IgD-negative memory B cell (primary cell): Measurements from ENCODE around the gene THNSL1. TPM values are rescaled to one million over a fixed set of nuclear protein-coding genes. Genes with fewer than 3 reads are reported as not detected.
A peak's percentile ranks its signal among the peaks of the same experiment; 100 is the strongest.

Source experiments
- H3K27ac Mint-ChIP-seq, 3 donors: one replicate each; pipeline ENCODE4 v1.8.0; 2020 to 2022; ENCODE audit warnings: mild to moderate bottlenecking in 3 of 3, mixed read lengths in 3 of 3, moderate library complexity in 1 of 3
- H3K27me3 Mint-ChIP-seq: one replicate; pipeline ENCODE4 v1.8.0; 2021; ENCODE audit warnings: mixed read lengths
- H3K36me3 Mint-ChIP-seq: one replicate; pipeline ENCODE4 v1.8.0; 2020; ENCODE audit warnings: mild to moderate bottlenecking, mixed read lengths
- H3K4me1 Mint-ChIP-seq, 3 donors: one replicate each; pipeline ENCODE4 v1.8.0; 2020 to 2022; ENCODE audit warnings: mixed read lengths in 3 of 3, mild to moderate bottlenecking in 1 of 3
- H3K4me3 Mint-ChIP-seq, 4 donors: one replicate each; pipeline ENCODE4 v1.8.0; 2020 to 2022; ENCODE audit warnings: mild to moderate bottlenecking in 4 of 4, mixed read lengths in 4 of 4, moderate library complexity in 3 of 4
- H3K9me3 Mint-ChIP-seq, 3 donors: one replicate each; pipeline ENCODE4 v1.8.0; 2020 to 2021; ENCODE audit warnings: mixed read lengths in 3 of 3, mild to moderate bottlenecking in 1 of 3
- polyA plus RNA-seq: library from polyadenylated mRNA; unstranded; fragments of 300-500 nt; fragmentation: Illumina TruSeq; gene quantifications from one replicate; pipeline ENCODE4 v1.2.3, GENCODE V29; 2021

THNSL1 gene
- polyA plus RNA-seq, 1 donor from 2014 or later: 5.0 TPM

GRCh38 chr10:25023278-25023677 lies 6.9 kb downstream of the THNSL1 start:
- Mint-ChIP-seq H3K4me3 (no peak overlapping the region), H3K27ac (no peak overlapping the region), H3K36me3 (peaks cover 8% of the 10 kb centered on the region), H3K27me3 (no peaks in the 10 kb centered on the region), H3K4me1 (peaks cover 3 to 5% (median 4%) of the 10 kb centered on the region in 3 donors), H3K9me3 (no peaks in the 10 kb centered on the region)

- Mint-ChIP-seq H3K9me3 (no peaks in the 10 kb centered on the region), H3K36me3 (peaks cover 8% of the 10 kb centered on the region), H3K4me1 (peaks cover 2 to 3% (median 2%) of the 10 kb centered on the region in 3 donors), H3K4me3 (no peak overlapping the region), H3K27me3 (no peaks in the 10 kb centered on the region), H3K27ac (peak overlapping the region in 1 of 3 donors; percentile 7)
These were observed 8.1 kb downstream of the THNSL1 start for GRCh38 chr10:25024528-25024927.

- Mint-ChIP-seq H3K27ac (no peak overlapping the region), H3K4me1 (peaks cover 0 to 3% (median 1%) of the 10 kb centered on the region in 3 donors), H3K36me3 (peaks cover 9% of the 10 kb centered on the region), H3K9me3 (peaks cover 0 to 4% (median 0%) of the 10 kb centered on the region in 3 donors), H3K4me3 (no peak overlapping the region), H3K27me3 (no peaks in the 10 kb centered on the region)
These were observed 10.1 kb downstream of the THNSL1 start for GRCh38 chr10:25026463-25026862.

GRCh38 chr10:25028711-25029110 lies 12.3 kb downstream of the THNSL1 start:
- no peak overlapping the region for H3K27ac Mint-ChIP-seq
- H3K9me3 Mint-ChIP-seq: peaks cover 0 to 4% (median 0%) of the 10 kb centered on the region in 3 donors
- no peak overlapping the region for H3K4me3 Mint-ChIP-seq
- peaks cover 0 to 2% (median 1%) of the 10 kb centered on the region in 3 donors for H3K4me1 Mint-ChIP-seq
- H3K36me3 Mint-ChIP-seq: peaks cover 4% of the 10 kb centered on the region
- H3K27me3 Mint-ChIP-seq: no peaks in the 10 kb centered on the region

- Mint-ChIP-seq H3K4me3 (no peak overlapping the region), H3K27me3 (no peaks in the 10 kb centered on the region), H3K36me3 (peaks cover 2% of the 10 kb centered on the region), H3K4me1 (peaks cover 0 to 2% (median 1%) of the 10 kb centered on the region in 3 donors), H3K9me3 (peaks cover 0 to 4% (median 0%) of the 10 kb centered on the region in 3 donors), H3K27ac (no peak overlapping the region)
These were observed 13.1 kb downstream of the THNSL1 start for GRCh38 chr10:25029519-25029918.

- peaks cover 0 to 2% (median 0%) of the 10 kb centered on the region in 3 donors for H3K9me3 Mint-ChIP-seq
- no peaks in the 10 kb centered on the region for H3K27me3 Mint-ChIP-seq
- peak overlapping the region in 1 of 3 donors; percentile 28 for H3K27ac Mint-ChIP-seq
- H3K36me3 Mint-ChIP-seq: no peaks in the 10 kb centered on the region
- H3K4me3 Mint-ChIP-seq: peak overlapping the region in 1 of 4 donors; percentile 5
- peaks cover 4 to 12% (median 5%) of the 10 kb centered on the region in 3 donors for H3K4me1 Mint-ChIP-seq
These were observed 20.0 kb downstream of the THNSL1 start for GRCh38 chr10:25036381-25036780.

- H3K4me1 Mint-ChIP-seq: peaks cover 4 to 12% (median 5%) of the 10 kb centered on the region in 3 donors
- H3K27me3 Mint-ChIP-seq: no peaks in the 10 kb centered on the region
- no peaks in the 10 kb centered on the region for H3K36me3 Mint-ChIP-seq
- H3K27ac Mint-ChIP-seq: no peak overlapping the region
- H3K4me3 Mint-ChIP-seq: no peak overlapping the region
- H3K9me3 Mint-ChIP-seq: peaks cover 0 to 2% (median 0%) of the 10 kb centered on the region in 3 donors
These were observed 21.9 kb downstream of the THNSL1 start for GRCh38 chr10:25038325-25038724.

GRCh38 chr10:25039531-25039930 lies 23.1 kb downstream of the THNSL1 start:
- Mint-ChIP-seq H3K36me3 (no peaks in the 10 kb centered on the region), H3K27ac (no peak overlapping the region), H3K4me3 (no peak overlapping the region), H3K9me3 (peaks cover 0 to 2% (median 2%) of the 10 kb centered on the region in 3 donors), H3K4me1 (peaks cover 4 to 12% (median 5%) of the 10 kb centered on the region in 3 donors), H3K27me3 (no peaks in the 10 kb centered on the region)

- Mint-ChIP-seq H3K36me3 (peaks cover 2% of the 10 kb centered on the region), H3K4me1 (no peaks in the 10 kb centered on the region), H3K27me3 (peaks cover 18% of the 10 kb centered on the region), H3K9me3 (peaks cover 0 to 4% (median 2%) of the 10 kb centered on the region in 3 donors), H3K27ac (no peak overlapping the region), H3K4me3 (no peak overlapping the region)
These were observed 30.2 kb downstream of the THNSL1 start for GRCh38 chr10:25046641-25047040.

- peaks cover 0 to 4% (median 2%) of the 10 kb centered on the region in 3 donors for H3K9me3 Mint-ChIP-seq
- H3K27me3 Mint-ChIP-seq: peaks cover 18% of the 10 kb centered on the region
These were observed 30.7 kb downstream of the THNSL1 start for GRCh38 chr10:25047088-25047487.

GRCh38 chr10:25047591-25048301 lies 31.3 kb downstream of the THNSL1 start:
- Mint-ChIP-seq H3K4me1 (no peaks in the 10 kb centered on the region), H3K27ac (no peak overlapping the region), H3K27me3 (peaks cover 18% of the 10 kb centered on the region), H3K36me3 (peaks cover 2% of the 10 kb centered on the region), H3K4me3 (no peak overlapping the region), H3K9me3 (peaks cover 0 to 4% (median 2%) of the 10 kb centered on the region in 3 donors)

More at GRCh38 chr10:25047088-25047487, 30.7 kb downstream of the THNSL1 start:
- no peak overlapping the region for H3K4me3 Mint-ChIP-seq
- no peak overlapping the region for H3K27ac Mint-ChIP-seq
- no peaks in the 10 kb centered on the region for H3K4me1 Mint-ChIP-seq
- H3K36me3 Mint-ChIP-seq: peaks cover 2% of the 10 kb centered on the region

GRCh38 chr10:25048450-25048849 lies 32.0 kb downstream of the THNSL1 start:
- H3K4me3 Mint-ChIP-seq: no peak overlapping the region
- peaks cover 0 to 4% (median 2%) of the 10 kb centered on the region in 3 donors for H3K9me3 Mint-ChIP-seq
- no peaks in the 10 kb centered on the region for H3K4me1 Mint-ChIP-seq
- H3K27me3 Mint-ChIP-seq: peaks cover 18% of the 10 kb centered on the region
- no peak overlapping the region for H3K27ac Mint-ChIP-seq
- peaks cover 2% of the 10 kb centered on the region for H3K36me3 Mint-ChIP-seq

- Mint-ChIP-seq H3K9me3 (peaks cover 0 to 2% (median 2%) of the 10 kb centered on the region in 3 donors), H3K27me3 (peaks cover 19% of the 10 kb centered on the region), H3K4me1 (no peaks in the 10 kb centered on the region), H3K4me3 (no peak overlapping the region), H3K36me3 (peaks cover 2% of the 10 kb centered on the region), H3K27ac (no peak overlapping the region)
These were observed 33.6 kb downstream of the THNSL1 start for GRCh38 chr10:25049966-25050365.

GRCh38 chr10:25050402-25050801 lies 34.0 kb downstream of the THNSL1 start:
- Mint-ChIP-seq H3K27ac (no peak overlapping the region), H3K4me1 (no peaks in the 10 kb centered on the region), H3K27me3 (peaks cover 20% of the 10 kb centered on the region), H3K36me3 (peaks cover 2% of the 10 kb centered on the region), H3K4me3 (no peak overlapping the region), H3K9me3 (peaks cover 0 to 2% (median 2%) of the 10 kb centered on the region in 3 donors)

- H3K27ac Mint-ChIP-seq: no peak overlapping the region
- no peak overlapping the region for H3K4me3 Mint-ChIP-seq
- no peaks in the 10 kb centered on the region for H3K4me1 Mint-ChIP-seq
These were observed 35.6 kb downstream of the THNSL1 start for GRCh38 chr10:25052012-25052411.

GRCh38 chr10:25056726-25057125 lies 40.3 kb downstream of the THNSL1 start:
- H3K9me3 Mint-ChIP-seq: no peaks in the 10 kb centered on the region
- no peak overlapping the region for H3K27ac Mint-ChIP-seq
- H3K27me3 Mint-ChIP-seq: peaks cover 5% of the 10 kb centered on the region
- no peaks in the 10 kb centered on the region for H3K36me3 Mint-ChIP-seq
- no peak overlapping the region for H3K4me3 Mint-ChIP-seq
- no peaks in the 10 kb centered on the region for H3K4me1 Mint-ChIP-seq

More at GRCh38 chr10:25052012-25052411, 35.6 kb downstream of the THNSL1 start:
- peaks cover 17% of the 10 kb centered on the region for H3K27me3 Mint-ChIP-seq
- peaks cover 2% of the 10 kb centered on the region for H3K36me3 Mint-ChIP-seq
- peaks cover 0 to 2% (median 2%) of the 10 kb centered on the region in 3 donors for H3K9me3 Mint-ChIP-seq
